ENCODE results near the gene TDRKH.

Gene TDRKH

GRCh38 chr1:151829352-151830046 is 39.2 kb upstream of the TDRKH start:
- peak overlapping the region; percentile 99 for H3K27ac ChIP-seq
- no peak for TF ChIP-seq CTCF (conservative IDR thresholded peaks at IDR 0.05)

DNA sequence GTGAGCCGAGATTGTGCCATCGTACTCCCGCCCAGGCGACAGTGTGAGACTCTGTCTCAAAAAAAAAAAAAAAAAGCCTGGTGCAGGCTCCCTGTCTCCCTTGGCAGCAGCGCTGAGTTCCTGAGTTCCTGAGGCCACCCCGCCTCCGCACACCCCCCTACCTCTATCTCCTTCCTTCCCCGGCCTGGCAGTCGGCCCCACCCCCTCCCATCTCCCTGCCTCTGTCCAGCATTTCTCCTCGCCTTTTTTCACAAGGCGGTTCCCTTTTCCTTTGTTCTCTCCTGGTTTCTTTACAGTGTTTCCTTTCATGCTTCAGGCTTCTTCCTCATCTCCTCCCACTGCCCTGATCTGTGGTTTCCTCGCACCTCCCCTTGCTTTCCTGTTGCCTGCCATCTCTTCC is 38.6 kb upstream of the TDRKH start:
- H3K27ac ChIP-seq, result peak overlapping the region; percentile 99
- no peak for TF ChIP-seq CTCF (conservative IDR thresholded peaks at IDR 0.05)

DNA sequence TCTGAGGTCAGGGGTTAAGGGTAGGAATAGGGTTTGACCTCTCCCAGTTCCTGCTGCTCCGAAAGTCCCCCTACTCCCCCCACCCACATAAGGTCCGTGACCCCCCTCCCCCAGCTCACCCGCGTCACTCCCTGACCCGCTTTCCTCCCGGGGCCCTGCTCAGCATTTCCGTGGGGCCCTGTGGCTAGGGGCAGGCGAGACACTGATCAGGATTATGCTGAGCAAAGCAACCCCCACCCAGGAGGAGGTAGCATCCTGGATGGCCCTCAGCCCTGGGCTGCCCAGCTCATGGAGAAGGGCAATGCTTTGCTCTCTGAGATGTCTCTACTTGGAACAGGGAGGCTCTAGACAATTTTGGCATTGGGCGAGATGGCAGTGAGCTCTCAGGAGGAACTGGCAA is 37.6 kb upstream of the TDRKH start:
- no peak for TF ChIP-seq CTCF (conservative IDR thresholded peaks at IDR 0.05)
- H3K27ac ChIP-seq, result peak overlapping the region; percentile 99; the same call in 1 of the 2 replicates

DNA sequence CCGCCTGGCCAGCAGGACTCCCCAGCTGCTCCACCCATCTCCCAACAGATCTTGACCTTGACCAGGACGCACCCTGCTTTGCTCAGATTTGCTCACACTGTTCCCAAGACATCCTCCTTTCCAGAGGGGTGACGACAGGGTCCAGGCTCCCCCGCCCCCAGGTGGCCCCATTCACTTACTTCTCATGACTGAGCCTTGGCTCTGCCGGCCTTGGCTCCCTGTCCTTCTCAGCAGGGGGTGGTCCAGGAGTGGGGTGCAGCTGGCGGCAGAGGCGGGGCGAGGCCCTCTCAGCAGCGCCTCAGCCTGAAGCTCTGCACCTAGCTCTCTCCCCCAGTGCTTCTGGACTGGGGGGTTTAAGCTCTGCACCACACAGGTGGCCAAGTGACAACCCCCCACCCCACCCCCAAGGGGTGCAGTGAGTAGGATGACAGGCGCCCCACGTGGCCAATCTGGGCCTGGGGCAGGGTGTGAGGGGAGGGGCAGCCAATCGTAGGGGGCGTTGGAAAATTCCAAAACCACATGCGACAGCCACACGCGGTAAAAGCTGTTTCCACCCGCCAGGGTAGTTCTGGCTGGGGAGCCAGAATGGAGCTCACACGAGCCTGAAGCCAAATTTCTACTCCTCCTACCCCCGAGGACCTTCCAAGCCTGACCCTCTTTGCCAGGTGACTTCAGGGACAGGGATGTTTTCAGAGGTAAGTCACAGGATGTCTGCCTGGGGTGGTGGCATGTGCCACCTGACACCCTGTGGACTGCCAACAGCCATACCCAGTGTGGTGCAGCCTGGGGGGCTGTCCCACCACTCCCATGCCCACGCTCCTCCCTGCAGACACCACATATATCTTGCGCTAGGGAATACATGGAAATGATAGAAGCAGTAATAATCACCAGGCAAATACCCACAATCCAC is 35.7 kb upstream of the TDRKH start:
- no peak for TF ChIP-seq CTCF (conservative IDR thresholded peaks at IDR 0.05)
- no peak overlapping the region for H3K27ac ChIP-seq

GRCh38 chr1:151825204-151825603 is 34.9 kb upstream of the TDRKH start:
- no peak for TF ChIP-seq CTCF (conservative IDR thresholded peaks at IDR 0.05)
- H3K27ac ChIP-seq, result no peak overlapping the region

GRCh38 chr1:151823175-151823574 is 32.9 kb upstream of the TDRKH start:
- no peak overlapping the region for H3K27ac ChIP-seq
- no peak for TF ChIP-seq CTCF (conservative IDR thresholded peaks at IDR 0.05)

DNA sequence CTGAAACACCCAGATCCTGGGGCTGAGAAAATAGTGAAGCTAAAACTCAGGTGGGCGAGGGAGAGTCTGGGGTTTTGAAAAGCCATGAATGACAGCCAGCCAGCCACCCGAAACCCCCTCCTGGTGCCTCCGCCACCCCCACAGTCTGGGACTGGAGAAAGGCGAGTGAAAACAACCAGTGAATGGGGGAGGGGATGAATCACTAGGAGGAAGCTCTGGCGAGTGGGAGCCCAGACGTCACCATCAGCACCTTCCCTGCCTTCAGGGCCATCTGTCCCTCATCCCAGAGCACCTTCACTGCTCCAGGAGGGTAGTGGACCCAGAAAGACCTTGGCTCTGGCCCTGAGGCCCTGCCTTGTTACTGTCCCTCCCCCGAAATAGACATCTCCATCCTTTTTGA is 32.1 kb upstream of the TDRKH start:
- no peak for TF ChIP-seq CTCF (conservative IDR thresholded peaks at IDR 0.05)
- H3K27ac ChIP-seq, result no peak overlapping the region
